Measurements from ENCODE around the gene JAK1.

JAK1 gene

DNA sequence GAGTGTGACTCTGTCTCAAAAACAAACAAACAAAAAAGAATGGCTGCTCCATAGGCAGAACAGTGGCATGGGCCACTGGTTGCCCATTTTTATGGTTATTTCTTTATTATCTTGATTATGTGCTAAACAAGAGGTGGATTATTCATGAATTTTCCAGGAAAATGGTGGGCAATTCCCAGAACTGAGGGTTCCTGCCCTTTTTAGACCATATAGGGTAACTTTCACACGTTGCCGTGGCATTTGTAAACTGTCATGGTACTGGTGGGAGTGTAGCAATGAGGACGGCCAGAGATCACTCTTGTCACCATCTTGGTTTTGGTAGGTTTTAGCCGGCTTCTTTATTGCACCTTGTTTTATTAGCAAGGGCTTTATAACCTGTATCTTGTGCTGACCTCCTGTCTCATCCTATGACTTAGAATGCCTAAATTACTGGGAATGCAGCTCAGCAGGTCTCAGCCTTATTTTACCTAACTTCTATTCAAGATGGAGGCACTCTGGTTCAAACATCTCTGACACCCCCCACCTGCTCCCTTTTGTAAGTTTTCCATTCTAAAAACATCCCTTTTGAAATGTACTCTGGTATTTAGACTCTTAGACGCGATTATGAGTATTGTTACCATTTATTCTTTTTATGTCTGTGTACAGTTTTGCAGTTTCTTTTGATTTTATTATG is 164.4 kb downstream of the JAK1 start:
- no peak for TF ChIP-seq FOXM1 (IDR thresholded peaks at IDR 0.05; ENCODE audit: borderline replicate concordance, low read depth)
- TF ChIP-seq USF1 (IDR thresholded peaks at IDR 0.05), result no peak
- no peak for TF ChIP-seq TEAD4 (IDR thresholded peaks at IDR 0.05)
- TF ChIP-seq CREB1 (IDR thresholded peaks at IDR 0.05; ENCODE audit: low read depth), result no peak
- TF ChIP-seq EGR1 (IDR thresholded peaks at IDR 0.05), result no peak
- no peak for TF ChIP-seq YY1 (IDR thresholded peaks at IDR 0.05; ENCODE audit: low read depth)
- TF ChIP-seq REST (IDR thresholded peaks at IDR 0.05; ENCODE audit: low read depth), result no peak
- no peak for TF ChIP-seq NFIC (IDR thresholded peaks at IDR 0.05)
- TF ChIP-seq CEBPB (IDR thresholded peaks at IDR 0.05), result no peak
- no peak for TF ChIP-seq EP300 (IDR thresholded peaks at IDR 0.05; ENCODE audit: borderline replicate concordance)
- no peak for TF ChIP-seq MAX (IDR thresholded peaks at IDR 0.05)
- no peak for TF ChIP-seq TCF12 (IDR thresholded peaks at IDR 0.05; ENCODE audit: low read depth)
- TF ChIP-seq RAD21 (IDR thresholded peaks at IDR 0.05; ENCODE audit: low read depth), result no peak
- no peak for TF ChIP-seq TAF1 (IDR thresholded peaks at IDR 0.05; ENCODE audit: low read depth)
- no peak for TF ChIP-seq ZBTB7A (IDR thresholded peaks at IDR 0.05; ENCODE audit: low read depth)

- TF ChIP-seq FOXM1 (IDR thresholded peaks at IDR 0.05; ENCODE audit: borderline replicate concordance, low read depth), result no peak
- TF ChIP-seq CEBPB (IDR thresholded peaks at IDR 0.05), result no peak
- TF ChIP-seq REST (IDR thresholded peaks at IDR 0.05; ENCODE audit: low read depth), result no peak
- TF ChIP-seq USF1 (IDR thresholded peaks at IDR 0.05), result no peak
- TF ChIP-seq YY1 (IDR thresholded peaks at IDR 0.05; ENCODE audit: low read depth), result no peak
- no peak for TF ChIP-seq RAD21 (IDR thresholded peaks at IDR 0.05; ENCODE audit: low read depth)
- TF ChIP-seq TCF12 (IDR thresholded peaks at IDR 0.05; ENCODE audit: low read depth), result no peak
- TF ChIP-seq TEAD4 (IDR thresholded peaks at IDR 0.05), result no peak
- no peak for TF ChIP-seq EGR1 (IDR thresholded peaks at IDR 0.05)
- TF ChIP-seq EP300 (IDR thresholded peaks at IDR 0.05; ENCODE audit: borderline replicate concordance), result no peak
- TF ChIP-seq CREB1 (IDR thresholded peaks at IDR 0.05; ENCODE audit: low read depth), result no peak
- no peak for TF ChIP-seq NFIC (IDR thresholded peaks at IDR 0.05)
Observed at GRCh38 chr1:64798872-64799271, 167.5 kb downstream of the JAK1 start.

GRCh38 chr1:64790832-64791487 is 175.4 kb downstream of the JAK1 start:
- TF ChIP-seq MAX (IDR thresholded peaks at IDR 0.05), result no peak
- no peak for TF ChIP-seq EGR1 (IDR thresholded peaks at IDR 0.05)
- no peak for TF ChIP-seq EP300 (IDR thresholded peaks at IDR 0.05; ENCODE audit: borderline replicate concordance)
- TF ChIP-seq NFIC (IDR thresholded peaks at IDR 0.05), result no peak
- no peak for TF ChIP-seq FOXM1 (IDR thresholded peaks at IDR 0.05; ENCODE audit: borderline replicate concordance, low read depth)
- no peak for TF ChIP-seq CEBPB (IDR thresholded peaks at IDR 0.05)
- TF ChIP-seq REST (IDR thresholded peaks at IDR 0.05; ENCODE audit: low read depth), result no peak
- no peak for TF ChIP-seq ZBTB7A (IDR thresholded peaks at IDR 0.05; ENCODE audit: low read depth)
- no peak for TF ChIP-seq USF1 (IDR thresholded peaks at IDR 0.05)
- TF ChIP-seq TAF1 (IDR thresholded peaks at IDR 0.05; ENCODE audit: low read depth), result no peak
- no peak for TF ChIP-seq CREB1 (IDR thresholded peaks at IDR 0.05; ENCODE audit: low read depth)
- TF ChIP-seq YY1 (IDR thresholded peaks at IDR 0.05; ENCODE audit: low read depth), result no peak
- no peak for TF ChIP-seq TEAD4 (IDR thresholded peaks at IDR 0.05)
- TF ChIP-seq RAD21 (IDR thresholded peaks at IDR 0.05; ENCODE audit: low read depth), result no peak
- no peak for TF ChIP-seq TCF12 (IDR thresholded peaks at IDR 0.05; ENCODE audit: low read depth)

Measured in Ishikawa (cell line).